ENCODE results near the gene CTIF. TPM values are rescaled to one million over a fixed set of nuclear protein-coding genes. Genes with fewer than 3 reads are reported as not detected.

The CTIF gene
- total RNA-seq, 1 experiment from 2014 or later: 95.8 TPM

- no TSS peak for BruUV-seq (replicated peaks)
- no peak for TF ChIP-seq CTCF (IDR thresholded peaks at IDR 0.05; ENCODE audit: unreplicated experiment)
- no peak overlapping the region for H3K27ac Mint-ChIP-seq (ENCODE audit: low read depth, unreplicated experiment)
- H3K27me3 Mint-ChIP-seq (ENCODE audit: insufficient read depth, unreplicated experiment): no peaks in the 10 kb centered on the region
- H3K9me3 Mint-ChIP-seq (ENCODE audit: unreplicated experiment): no peaks in the 10 kb centered on the region
- ChIA-PET CTCF (no interaction called here), POLR2A (no interaction called here)
- H3K4me1 Mint-ChIP-seq (ENCODE audit: insufficient read depth, unreplicated experiment): peaks cover 25% of the 10 kb centered on the region
- peaks cover 4% of the 10 kb centered on the region for H3K36me3 Mint-ChIP-seq (ENCODE audit: insufficient read depth, unreplicated experiment)
- intact Hi-C loops (cut with micrococcal nuclease): no loop called here
- no peak for DNase-seq (ENCODE audit: unreplicated experiment)
- H3K4me3 Mint-ChIP-seq (ENCODE audit: unreplicated experiment): no peak overlapping the region
These were observed 26.3 kb downstream of the CTIF start for GRCh38 chr18:48565105-48565504.

- no peak for TF ChIP-seq CTCF (IDR thresholded peaks at IDR 0.05; ENCODE audit: unreplicated experiment)
- intact Hi-C loops (cut with micrococcal nuclease): no loop called here
- POLR2A ChIA-PET: no interaction called here
- H3K27ac Mint-ChIP-seq (ENCODE audit: low read depth, unreplicated experiment): peak overlapping the region; percentile 51
- DNase-seq (ENCODE audit: unreplicated experiment): no peak
- peaks cover 25% of the 10 kb centered on the region for H3K4me1 Mint-ChIP-seq (ENCODE audit: insufficient read depth, unreplicated experiment)
- H3K4me3 Mint-ChIP-seq (ENCODE audit: unreplicated experiment): no peak overlapping the region
- BruUV-seq (replicated peaks): no TSS peak
- peaks cover 6% of the 10 kb centered on the region for H3K36me3 Mint-ChIP-seq (ENCODE audit: insufficient read depth, unreplicated experiment)
- H3K27me3 Mint-ChIP-seq (ENCODE audit: insufficient read depth, unreplicated experiment): no peaks in the 10 kb centered on the region
- CTCF ChIA-PET: interaction anchor here (0.6 to 1.6 kb wide), 2 partner anchors 10 to 14 kb away, joined by 3 to 4 read pairs; no protein-coding TSS in a partner anchor
- no peaks in the 10 kb centered on the region for H3K9me3 Mint-ChIP-seq (ENCODE audit: unreplicated experiment)
These were observed 27.8 kb downstream of the CTIF start for GRCh38 chr18:48566589-48566988.

GRCh38 chr18:48567388-48567787 is 28.6 kb downstream of the CTIF start:
- no TSS peak for BruUV-seq (replicated peaks)

GRCh38 chr18:48569139-48569914 is 30.5 kb downstream of the CTIF start:
- CTCF ChIA-PET: no interaction called here
- H3K36me3 Mint-ChIP-seq (ENCODE audit: insufficient read depth, unreplicated experiment): peaks cover 6% of the 10 kb centered on the region
- peaks cover 20% of the 10 kb centered on the region for H3K4me1 Mint-ChIP-seq (ENCODE audit: insufficient read depth, unreplicated experiment)

More at GRCh38 chr18:48567388-48567787, 28.6 kb downstream of the CTIF start:
- no peak for DNase-seq (ENCODE audit: unreplicated experiment)
- Mint-ChIP-seq H3K4me3 (ENCODE audit: unreplicated experiment) (no peak overlapping the region), H3K27ac (ENCODE audit: low read depth, unreplicated experiment) (peak overlapping the region; percentile 51), H3K36me3 (ENCODE audit: insufficient read depth, unreplicated experiment) (peaks cover 6% of the 10 kb centered on the region), H3K27me3 (ENCODE audit: insufficient read depth, unreplicated experiment) (no peaks in the 10 kb centered on the region), H3K9me3 (ENCODE audit: unreplicated experiment) (no peaks in the 10 kb centered on the region), H3K4me1 (ENCODE audit: insufficient read depth, unreplicated experiment) (peaks cover 27% of the 10 kb centered on the region)
- no peak for TF ChIP-seq CTCF (IDR thresholded peaks at IDR 0.05; ENCODE audit: unreplicated experiment)
- ChIA-PET CTCF (interaction anchor here (0.6 to 1.6 kb wide), 2 partner anchors 11 to 13 kb away, joined by 3 to 4 read pairs; no protein-coding TSS in a partner anchor), POLR2A (no interaction called here)
- intact Hi-C loops (cut with micrococcal nuclease): no loop called here

More at GRCh38 chr18:48569139-48569914, 30.5 kb downstream of the CTIF start:
- POLR2A ChIA-PET: no interaction called here
- no peak for DNase-seq (ENCODE audit: unreplicated experiment)
- Mint-ChIP-seq H3K4me3 (ENCODE audit: unreplicated experiment) (no peak overlapping the region), H3K27me3 (ENCODE audit: insufficient read depth, unreplicated experiment) (no peaks in the 10 kb centered on the region), H3K9me3 (ENCODE audit: unreplicated experiment) (no peaks in the 10 kb centered on the region), H3K27ac (ENCODE audit: low read depth, unreplicated experiment) (no peak overlapping the region)
- TF ChIP-seq CTCF (IDR thresholded peaks at IDR 0.05; ENCODE audit: unreplicated experiment): no peak
- BruUV-seq (replicated peaks): no TSS peak
- intact Hi-C loops (cut with micrococcal nuclease): no loop called here

Measured in MCF 10A (cell line).